ENCODE results near the gene DGKA.
A peak's percentile ranks its signal among the peaks of the same experiment; 100 is the strongest.

The DGKA gene

DNA sequence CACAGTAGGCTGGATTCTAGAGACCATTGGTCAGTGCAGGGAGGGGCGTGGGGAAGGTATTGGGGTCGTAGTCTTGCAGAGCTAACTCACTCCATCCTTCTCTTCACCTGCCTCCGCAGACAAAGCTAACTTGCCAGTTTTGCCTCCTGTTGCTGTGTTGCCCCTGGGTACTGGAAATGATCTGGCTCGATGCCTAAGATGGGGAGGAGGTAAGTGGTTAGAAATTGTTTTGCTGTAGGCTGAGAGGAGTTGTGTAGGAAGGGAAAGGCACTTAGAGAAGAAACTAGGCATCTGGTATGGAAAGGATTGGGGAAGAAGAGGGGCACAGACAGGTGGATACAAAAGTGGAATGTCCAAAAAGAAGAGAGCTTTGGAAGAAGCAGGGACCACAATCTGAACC is 11.1 kb downstream of the DGKA start:
- no peaks in the 10 kb centered on the region for H3K9me3 ChIP-seq (ENCODE audit: control insufficient read depth, insufficient read depth, low read depth, low read length)
- POLR2A ChIA-PET: no interaction called here
- H3K27ac ChIP-seq (ENCODE audit: extremely low read depth, low read depth, low read length): no peak overlapping the region
- no peaks in the 10 kb centered on the region for H3K36me3 ChIP-seq (ENCODE audit: control insufficient read depth in 2 of 2, insufficient read depth in 1 of 2, low read length in 2 of 2)
- no peak overlapping the region for H3K4me3 ChIP-seq (ENCODE audit: low read depth, low read length)
- no peak for TF ChIP-seq ZXDB (tag by site-specific recombination; IDR thresholded peaks at IDR 0.05)
- no peak for TF ChIP-seq HOXA7 (CRISPR knock-in tag; IDR thresholded peaks at IDR 0.05; ENCODE audit: borderline replicate concordance)
- TF ChIP-seq ZNF416 (tag by site-specific recombination; IDR thresholded peaks at IDR 0.05): no peak
- TF ChIP-seq ZBTB26 (tag by site-specific recombination; optimal IDR thresholded peaks at IDR 0.05): no peak
- peak; percentile 86 for TF ChIP-seq EGR2 (tag by site-specific recombination; IDR thresholded peaks at IDR 0.05; ENCODE audit: low read depth)
- TF ChIP-seq ZBTB20 (tag by site-specific recombination; IDR thresholded peaks at IDR 0.05): no peak
- TF ChIP-seq ZNF214 (tag by site-specific recombination; IDR thresholded peaks at IDR 0.05; ENCODE audit: borderline replicate concordance): no peak
- TF ChIP-seq ZNF324 (tag by site-specific recombination; IDR thresholded peaks at IDR 0.05): no peak
- TF ChIP-seq ZBTB44 (tag by site-specific recombination; IDR thresholded peaks at IDR 0.05): no peak
- TF ChIP-seq ZFHX2 (tag by site-specific recombination; conservative IDR thresholded peaks at IDR 0.05): peak; percentile 78
- CTCF ChIA-PET: interaction anchor here (0.9 to 2.6 kb wide), 6 partner anchors 9 to 203 kb away, joined by 3 to 21 read pairs (median 4); no protein-coding TSS in a partner anchor
- H3K4me1 ChIP-seq (ENCODE audit: control insufficient read depth, insufficient read depth, low read length): no peaks in the 10 kb centered on the region

DNA sequence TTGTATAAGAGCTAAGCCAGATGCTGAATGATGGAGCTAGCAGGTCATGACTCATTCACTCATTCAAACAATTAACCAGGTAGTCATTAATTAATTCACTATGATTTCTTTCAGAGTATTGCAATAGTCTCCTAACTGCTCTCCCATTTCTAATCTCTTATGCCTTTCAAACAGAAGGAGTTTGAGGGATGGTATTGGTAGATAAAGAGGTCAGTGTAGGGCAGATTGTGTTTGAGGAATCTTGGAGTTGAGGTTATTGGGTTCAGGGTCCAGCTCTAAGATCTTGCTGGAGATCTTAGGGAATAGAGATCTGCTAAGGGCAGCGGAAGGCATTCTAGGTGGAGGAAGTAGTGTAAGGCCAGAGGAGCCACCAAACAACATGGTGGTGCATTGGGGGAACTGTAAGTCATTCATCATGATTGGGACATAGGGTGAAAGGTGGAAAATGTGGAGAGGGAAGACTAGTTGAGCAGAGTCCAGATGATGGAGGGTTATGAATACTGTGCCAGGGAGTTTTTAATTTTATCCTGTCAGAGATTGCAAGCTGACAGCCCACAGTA is 11.7 kb downstream of the DGKA start:
- TF ChIP-seq ZSCAN30 (tag by site-specific recombination; IDR thresholded peaks at IDR 0.05) (no peak), ZNF324 (tag by site-specific recombination; IDR thresholded peaks at IDR 0.05) (no peak), WT1 (tag by site-specific recombination; IDR thresholded peaks at IDR 0.05) (no peak), GFI1B (tag by site-specific recombination; IDR thresholded peaks at IDR 0.05) (no peak), SCRT2 (tag by site-specific recombination; IDR thresholded peaks at IDR 0.05) (no peak), SP2 (tag by site-specific recombination; IDR thresholded peaks at IDR 0.05) (no peak), ZNF501 (tag by site-specific recombination; IDR thresholded peaks at IDR 0.05) (no peak), ZNF223 (tag by site-specific recombination; IDR thresholded peaks at IDR 0.05) (no peak), ZNF843 (tag by site-specific recombination; IDR thresholded peaks at IDR 0.05) (no peak), ZBTB26 (tag by site-specific recombination; optimal IDR thresholded peaks at IDR 0.05) (no peak), ZNF48 (tag by site-specific recombination; IDR thresholded peaks at IDR 0.05) (no peak)
- TF ChIP-seq, protein P1, sequence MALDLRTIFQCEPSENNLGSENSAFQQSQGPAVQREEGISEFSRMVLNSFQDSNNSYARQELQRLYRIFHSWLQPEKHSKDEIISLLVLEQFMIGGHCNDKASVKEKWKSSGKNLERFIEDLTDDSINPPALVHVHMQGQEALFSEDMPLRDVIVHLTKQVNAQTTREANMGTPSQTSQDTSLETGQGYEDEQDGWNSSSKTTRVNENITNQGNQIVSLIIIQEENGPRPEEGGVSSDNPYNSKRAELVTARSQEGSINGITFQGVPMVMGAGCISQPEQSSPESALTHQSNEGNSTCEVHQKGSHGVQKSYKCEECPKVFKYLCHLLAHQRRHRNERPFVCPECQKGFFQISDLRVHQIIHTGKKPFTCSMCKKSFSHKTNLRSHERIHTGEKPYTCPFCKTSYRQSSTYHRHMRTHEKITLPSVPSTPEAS (tag by site-specific recombination; IDR thresholded peaks at IDR 0.05): no peak
- TF ChIP-seq, protein P2, sequence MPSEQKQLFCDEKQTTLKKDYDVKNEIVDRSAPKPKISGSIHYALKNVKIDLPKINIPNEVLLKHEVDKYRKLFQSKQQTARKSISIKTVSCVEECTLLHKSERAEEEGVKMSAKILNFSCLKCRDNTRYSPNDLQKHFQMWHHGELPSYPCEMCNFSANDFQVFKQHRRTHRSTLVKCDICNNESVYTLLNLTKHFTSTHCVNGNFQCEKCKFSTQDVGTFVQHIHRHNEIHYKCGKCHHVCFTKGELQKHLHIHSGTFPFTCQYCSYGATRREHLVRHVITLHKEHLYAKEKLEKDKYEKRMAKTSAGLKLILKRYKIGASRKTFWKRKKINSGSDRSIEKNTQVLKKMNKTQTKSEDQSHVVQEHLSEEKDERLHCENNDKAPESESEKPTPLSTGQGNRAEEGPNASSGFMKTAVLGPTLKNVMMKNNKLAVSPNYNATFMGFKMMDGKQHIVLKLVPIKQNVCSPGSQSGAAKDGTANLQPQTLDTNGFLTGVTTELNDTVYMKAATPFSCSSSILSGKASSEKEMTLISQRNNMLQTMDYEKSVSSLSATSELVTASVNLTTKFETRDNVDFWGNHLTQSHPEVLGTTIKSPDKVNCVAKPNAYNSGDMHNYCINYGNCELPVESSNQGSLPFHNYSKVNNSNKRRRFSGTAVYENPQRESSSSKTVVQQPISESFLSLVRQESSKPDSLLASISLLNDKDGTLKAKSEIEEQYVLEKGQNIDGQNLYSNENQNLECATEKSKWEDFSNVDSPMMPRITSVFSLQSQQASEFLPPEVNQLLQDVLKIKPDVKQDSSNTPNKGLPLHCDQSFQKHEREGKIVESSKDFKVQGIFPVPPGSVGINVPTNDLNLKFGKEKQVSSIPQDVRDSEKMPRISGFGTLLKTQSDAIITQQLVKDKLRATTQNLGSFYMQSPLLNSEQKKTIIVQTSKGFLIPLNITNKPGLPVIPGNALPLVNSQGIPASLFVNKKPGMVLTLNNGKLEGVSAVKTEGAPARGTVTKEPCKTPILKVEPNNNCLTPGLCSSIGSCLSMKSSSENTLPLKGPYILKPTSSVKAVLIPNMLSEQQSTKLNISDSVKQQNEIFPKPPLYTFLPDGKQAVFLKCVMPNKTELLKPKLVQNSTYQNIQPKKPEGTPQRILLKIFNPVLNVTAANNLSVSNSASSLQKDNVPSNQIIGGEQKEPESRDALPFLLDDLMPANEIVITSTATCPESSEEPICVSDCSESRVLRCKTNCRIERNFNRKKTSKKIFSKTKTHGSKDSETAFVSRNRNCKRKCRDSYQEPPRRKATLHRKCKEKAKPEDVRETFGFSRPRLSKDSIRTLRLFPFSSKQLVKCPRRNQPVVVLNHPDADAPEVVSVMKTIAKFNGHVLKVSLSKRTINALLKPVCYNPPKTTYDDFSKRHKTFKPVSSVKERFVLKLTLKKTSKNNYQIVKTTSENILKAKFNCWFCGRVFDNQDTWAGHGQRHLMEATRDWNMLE (tag by site-specific recombination; conservative IDR thresholded peaks at IDR 0.05; ENCODE audit: low read depth): no peak
- TF ChIP-seq, protein P3, sequence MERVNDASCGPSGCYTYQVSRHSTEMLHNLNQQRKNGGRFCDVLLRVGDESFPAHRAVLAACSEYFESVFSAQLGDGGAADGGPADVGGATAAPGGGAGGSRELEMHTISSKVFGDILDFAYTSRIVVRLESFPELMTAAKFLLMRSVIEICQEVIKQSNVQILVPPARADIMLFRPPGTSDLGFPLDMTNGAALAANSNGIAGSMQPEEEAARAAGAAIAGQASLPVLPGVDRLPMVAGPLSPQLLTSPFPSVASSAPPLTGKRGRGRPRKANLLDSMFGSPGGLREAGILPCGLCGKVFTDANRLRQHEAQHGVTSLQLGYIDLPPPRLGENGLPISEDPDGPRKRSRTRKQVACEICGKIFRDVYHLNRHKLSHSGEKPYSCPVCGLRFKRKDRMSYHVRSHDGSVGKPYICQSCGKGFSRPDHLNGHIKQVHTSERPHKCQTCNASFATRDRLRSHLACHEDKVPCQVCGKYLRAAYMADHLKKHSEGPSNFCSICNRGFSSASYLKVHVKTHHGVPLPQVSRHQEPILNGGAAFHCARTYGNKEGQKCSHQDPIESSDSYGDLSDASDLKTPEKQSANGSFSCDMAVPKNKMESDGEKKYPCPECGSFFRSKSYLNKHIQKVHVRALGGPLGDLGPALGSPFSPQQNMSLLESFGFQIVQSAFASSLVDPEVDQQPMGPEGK (tag by site-specific recombination; IDR thresholded peaks at IDR 0.05): no peak
- Histone ChIP-seq H3K4me3 (ENCODE audit: low read depth, low read length) (no peak overlapping the region), H3K27ac (ENCODE audit: extremely low read depth, low read depth, low read length) (no peak overlapping the region), H3K36me3 (ENCODE audit: control insufficient read depth in 2 of 2, insufficient read depth in 1 of 2, low read length in 2 of 2) (no peaks in the 10 kb centered on the region), H3K4me1 (ENCODE audit: control insufficient read depth, insufficient read depth, low read length) (no peaks in the 10 kb centered on the region), H3K9me3 (ENCODE audit: control insufficient read depth, insufficient read depth, low read depth, low read length) (no peaks in the 10 kb centered on the region)
- ChIA-PET POLR2A (no interaction called here), CTCF (interaction anchor here (0.9 to 2.6 kb wide), 6 partner anchors 10 to 204 kb away, joined by 3 to 21 read pairs (median 4); no protein-coding TSS in a partner anchor)
